Thoracic aorta (tissue), 2 donors: Measurements from ENCODE around the gene LSM11. TPM values are rescaled to one million over a fixed set of nuclear protein-coding genes. Genes with fewer than 3 reads are reported as not detected.

Source experiments
- ATAC-seq: fragments of 150-250 bp; one replicate; pipeline ENCODE4 v1.8.0; 2017; ENCODE audit warnings: low read depth; ENCODE audit not compliant: insufficient number of reproducible peaks, low FRiP score
- DNase-seq: peaks from one replicate; pipeline ENCODE4 v3.0.0-alpha.2; 2020; ENCODE audit warnings: low spot score
- H3K27ac ChIP-seq, 2 donors: fragments of 200-600 bp; sonication (generic); 1 replicate in 1 of 2; 2 replicates in 1 of 2; pipeline ENCODE4 v1.5.1; 2016; ENCODE audit warnings: mild to moderate bottlenecking in 2 of 2, moderate library complexity in 2 of 2
- H3K27me3 ChIP-seq: fragments of 200-600 bp; sonication (generic); replicated peaks from 2 replicates; pipeline ENCODE4 v1.6.0; 2016; ENCODE audit warnings: mild to moderate bottlenecking; ENCODE audit not compliant: insufficient read depth
- H3K36me3 ChIP-seq: fragments of 200-600 bp; sonication (generic); one replicate; pipeline ENCODE4 v1.5.1; 2016
- H3K4me1 ChIP-seq, 2 donors: fragments of 200-600 bp; sonication (generic); 1 replicate in 1 of 2; 2 replicates in 1 of 2; pipeline versions ENCODE4 v1.5.1 to v1.6.0; 2016; ENCODE audit warnings: low read depth in 2 of 2, mild to moderate bottlenecking in 1 of 2; ENCODE audit not compliant: control insufficient read depth in 1 of 2
- H3K4me3 ChIP-seq: fragments of 200-600 bp; sonication (generic); 2 replicates; pipeline ENCODE4 v1.5.1; 2016; ENCODE audit warnings: mild to moderate bottlenecking
- H3K9me3 ChIP-seq: fragments of 200-600 bp; sonication (generic); 2 replicates; pipeline ENCODE4 v1.5.1; 2016
- total RNA-seq, 2 donors: library from RNA; depleted of rRNA; stranded (reverse); fragments of >200 nt; gene quantifications; one replicate each; pipeline versions ENCODE4 v1.1.0 to v1.2.3, GENCODE V29; 2016
- TF ChIP-seq, protein P1 (sequence below): fragments of 200-600 bp; sonication (generic); IDR thresholded peaks from one replicate; pipeline ENCODE4 v1.5.1; 2019; ENCODE audit warnings: antibody characterized with exemption

The LSM11 gene
- total RNA-seq, 2 donors from 2014 or later = 5.3 to 6.8 TPM

GRCh38 chr5:157745041-157745456 is 1.5 kb downstream of the LSM11 start:
- Histone ChIP-seq H3K4me3 (peak overlapping the region; percentile 89), H3K4me1 (peaks cover 7 to 28% of the 10 kb centered on the region in 2 donors), H3K27ac (no peak overlapping the region), H3K36me3 (no peaks in the 10 kb centered on the region), H3K27me3 (no peaks in the 10 kb centered on the region), H3K9me3 (no peaks in the 10 kb centered on the region)
- DNase-seq = no peak
- no peak for ATAC-seq
- TF ChIP-seq, protein P1, sequence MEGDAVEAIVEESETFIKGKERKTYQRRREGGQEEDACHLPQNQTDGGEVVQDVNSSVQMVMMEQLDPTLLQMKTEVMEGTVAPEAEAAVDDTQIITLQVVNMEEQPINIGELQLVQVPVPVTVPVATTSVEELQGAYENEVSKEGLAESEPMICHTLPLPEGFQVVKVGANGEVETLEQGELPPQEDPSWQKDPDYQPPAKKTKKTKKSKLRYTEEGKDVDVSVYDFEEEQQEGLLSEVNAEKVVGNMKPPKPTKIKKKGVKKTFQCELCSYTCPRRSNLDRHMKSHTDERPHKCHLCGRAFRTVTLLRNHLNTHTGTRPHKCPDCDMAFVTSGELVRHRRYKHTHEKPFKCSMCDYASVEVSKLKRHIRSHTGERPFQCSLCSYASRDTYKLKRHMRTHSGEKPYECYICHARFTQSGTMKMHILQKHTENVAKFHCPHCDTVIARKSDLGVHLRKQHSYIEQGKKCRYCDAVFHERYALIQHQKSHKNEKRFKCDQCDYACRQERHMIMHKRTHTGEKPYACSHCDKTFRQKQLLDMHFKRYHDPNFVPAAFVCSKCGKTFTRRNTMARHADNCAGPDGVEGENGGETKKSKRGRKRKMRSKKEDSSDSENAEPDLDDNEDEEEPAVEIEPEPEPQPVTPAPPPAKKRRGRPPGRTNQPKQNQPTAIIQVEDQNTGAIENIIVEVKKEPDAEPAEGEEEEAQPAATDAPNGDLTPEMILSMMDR = no peak

- H3K27ac ChIP-seq = no peak overlapping the region
- H3K36me3 ChIP-seq = peaks cover 1% of the 10 kb centered on the region
- TF ChIP-seq, protein P1 = no peak
- DNase-seq = no peak
- no peak overlapping the region for H3K4me3 ChIP-seq
- no peaks in the 10 kb centered on the region for H3K27me3 ChIP-seq
- H3K4me1 ChIP-seq = peaks cover 7 to 28% of the 10 kb centered on the region in 2 donors
- no peak for ATAC-seq
- H3K9me3 ChIP-seq = no peaks in the 10 kb centered on the region
These were observed 3.7 kb downstream of the LSM11 start for GRCh38 chr5:157747173-157747740.

DNA sequence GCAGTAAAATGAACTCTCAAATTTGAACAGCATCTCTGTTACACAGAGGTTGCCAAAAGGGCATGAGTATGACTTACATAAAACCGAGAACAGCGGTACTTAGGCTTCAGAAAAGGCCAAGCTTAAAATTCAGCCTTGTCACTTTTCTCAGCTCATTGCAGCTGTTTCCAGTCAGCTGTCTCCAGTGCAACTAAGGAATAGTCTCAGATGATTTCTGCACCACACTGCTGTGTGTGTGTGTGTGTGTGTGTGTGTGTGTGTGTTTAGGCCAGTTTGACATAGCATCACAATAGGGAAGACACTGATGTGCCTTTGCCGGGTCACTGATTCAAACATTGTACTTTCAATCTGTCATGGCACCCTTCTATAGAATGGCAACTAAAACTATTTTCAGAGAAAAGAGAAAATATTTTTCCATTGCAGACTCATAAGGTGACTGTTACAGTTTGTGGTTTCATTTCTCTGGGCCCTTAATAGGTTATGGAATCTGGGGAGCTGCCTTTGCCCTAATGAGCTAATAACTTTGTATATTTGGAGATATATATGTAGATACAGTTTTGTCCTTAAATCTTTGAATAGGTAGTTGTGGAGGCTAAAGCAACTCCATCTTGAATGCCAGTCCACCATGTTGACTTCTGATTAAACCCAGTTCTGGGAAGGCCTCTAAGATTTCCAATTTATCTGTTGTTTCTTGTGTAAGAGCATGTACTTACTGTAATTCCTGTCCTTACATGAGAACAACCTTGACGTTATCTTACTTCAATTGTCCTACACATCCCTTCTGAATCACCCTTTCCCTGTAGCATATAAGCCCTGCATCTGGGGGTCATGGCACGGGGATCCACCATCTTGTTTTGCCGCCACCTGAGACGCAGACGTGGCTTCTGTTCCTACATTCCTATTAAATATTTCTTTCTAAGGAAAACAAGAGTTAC is 4.5 kb downstream of the LSM11 start:
- peak overlapping the region; percentile 45 to 47 for H3K27ac ChIP-seq
- H3K4me3 ChIP-seq = no peak overlapping the region
- H3K27me3 ChIP-seq = no peaks in the 10 kb centered on the region
- DNase-seq (no peak), ATAC-seq (no peak)
- H3K9me3 ChIP-seq = no peaks in the 10 kb centered on the region
- TF ChIP-seq, protein P1 = no peak
- H3K36me3 ChIP-seq = peaks cover 5% of the 10 kb centered on the region
- peaks cover 7 to 26% of the 10 kb centered on the region in 2 donors for H3K4me1 ChIP-seq

- ATAC-seq (peak; percentile 42), DNase-seq (no peak)
- Histone ChIP-seq H3K9me3 (no peaks in the 10 kb centered on the region), H3K36me3 (peaks cover 13% of the 10 kb centered on the region), H3K4me3 (no peak overlapping the region), H3K27me3 (no peaks in the 10 kb centered on the region), H3K4me1 (peaks cover 7 to 23% of the 10 kb centered on the region in 2 donors), H3K27ac (peak overlapping the region; percentile 45 to 47)
- TF ChIP-seq, protein P1 = peak; percentile 11
These were observed 5.4 kb downstream of the LSM11 start for GRCh38 chr5:157748760-157749461.

DNA sequence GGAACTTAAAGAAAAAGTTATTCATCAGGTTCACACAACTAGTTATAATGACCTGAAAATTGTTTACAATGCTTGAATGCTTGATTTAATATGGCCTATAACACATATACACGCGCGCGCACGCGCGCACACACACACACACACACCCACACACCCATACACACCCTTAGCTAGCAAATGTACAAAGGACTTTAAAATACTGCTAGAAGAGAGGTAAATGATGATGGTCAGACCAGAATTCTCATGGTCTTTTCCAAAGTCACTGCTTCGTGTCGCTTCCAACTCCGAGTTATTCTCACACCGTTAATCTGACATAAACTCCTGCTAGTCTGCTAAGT is 5.9 kb downstream of the LSM11 start:
- no peak overlapping the region for H3K27ac ChIP-seq
- no peak for ATAC-seq

More for the DNA sequence above, 5.9 kb downstream of the LSM11 start:
- no peak for DNase-seq
- peaks cover 7 to 23% of the 10 kb centered on the region in 2 donors for H3K4me1 ChIP-seq
- H3K36me3 ChIP-seq = peaks cover 15% of the 10 kb centered on the region
- no peaks in the 10 kb centered on the region for H3K9me3 ChIP-seq
- no peaks in the 10 kb centered on the region for H3K27me3 ChIP-seq
- TF ChIP-seq, protein P1 = no peak
- no peak overlapping the region for H3K4me3 ChIP-seq
